GM10266 (cell line): ENCODE data around the gene SHFL.

Experiments
- DNase-seq: peaks from one replicate; pipeline ENCODE4 v3.0.0; 2012; ENCODE audit errors: extremely low spot score
- TF ChIP-seq, protein P1 (sequence below): IDR thresholded peaks from 2 replicates; pipeline ENCODE4 v1.5.1; 2012; ENCODE audit warnings: mild to moderate bottlenecking, low read depth; ENCODE audit not compliant: control insufficient read depth, insufficient read depth; ENCODE audit errors: missing control alignments

Gene SHFL

DNA sequence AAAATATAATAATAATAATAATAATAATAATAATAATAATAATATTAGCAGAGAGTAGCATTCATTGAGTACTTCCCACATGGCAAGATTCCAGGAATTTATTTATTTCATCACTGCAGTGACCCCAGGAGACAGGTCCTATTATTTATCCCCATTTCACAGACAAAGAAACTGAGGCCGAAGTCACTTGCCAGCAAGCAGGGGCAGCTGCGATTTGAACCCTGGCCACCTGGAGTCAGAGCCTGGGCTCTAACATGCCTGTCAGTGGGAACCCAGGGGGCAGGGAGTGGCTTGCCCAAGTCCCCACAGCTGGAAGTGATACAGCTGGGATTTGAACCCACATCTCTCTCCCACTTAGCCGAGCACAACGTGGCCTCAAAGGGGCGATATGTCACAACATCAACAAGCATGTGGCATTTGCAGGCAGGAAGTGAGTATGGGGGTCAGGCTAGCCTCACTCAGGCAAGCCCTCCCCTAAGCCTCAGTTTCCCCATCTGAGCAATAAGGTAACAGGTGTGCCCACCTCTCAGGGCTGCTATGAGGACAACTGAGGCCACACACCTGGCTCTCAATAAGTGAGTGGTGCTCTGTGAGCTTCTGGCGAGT is 2.9 kb downstream of the SHFL start:
- TF ChIP-seq, protein P1, sequence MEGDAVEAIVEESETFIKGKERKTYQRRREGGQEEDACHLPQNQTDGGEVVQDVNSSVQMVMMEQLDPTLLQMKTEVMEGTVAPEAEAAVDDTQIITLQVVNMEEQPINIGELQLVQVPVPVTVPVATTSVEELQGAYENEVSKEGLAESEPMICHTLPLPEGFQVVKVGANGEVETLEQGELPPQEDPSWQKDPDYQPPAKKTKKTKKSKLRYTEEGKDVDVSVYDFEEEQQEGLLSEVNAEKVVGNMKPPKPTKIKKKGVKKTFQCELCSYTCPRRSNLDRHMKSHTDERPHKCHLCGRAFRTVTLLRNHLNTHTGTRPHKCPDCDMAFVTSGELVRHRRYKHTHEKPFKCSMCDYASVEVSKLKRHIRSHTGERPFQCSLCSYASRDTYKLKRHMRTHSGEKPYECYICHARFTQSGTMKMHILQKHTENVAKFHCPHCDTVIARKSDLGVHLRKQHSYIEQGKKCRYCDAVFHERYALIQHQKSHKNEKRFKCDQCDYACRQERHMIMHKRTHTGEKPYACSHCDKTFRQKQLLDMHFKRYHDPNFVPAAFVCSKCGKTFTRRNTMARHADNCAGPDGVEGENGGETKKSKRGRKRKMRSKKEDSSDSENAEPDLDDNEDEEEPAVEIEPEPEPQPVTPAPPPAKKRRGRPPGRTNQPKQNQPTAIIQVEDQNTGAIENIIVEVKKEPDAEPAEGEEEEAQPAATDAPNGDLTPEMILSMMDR = no peak
- no peak for DNase-seq

DNA sequence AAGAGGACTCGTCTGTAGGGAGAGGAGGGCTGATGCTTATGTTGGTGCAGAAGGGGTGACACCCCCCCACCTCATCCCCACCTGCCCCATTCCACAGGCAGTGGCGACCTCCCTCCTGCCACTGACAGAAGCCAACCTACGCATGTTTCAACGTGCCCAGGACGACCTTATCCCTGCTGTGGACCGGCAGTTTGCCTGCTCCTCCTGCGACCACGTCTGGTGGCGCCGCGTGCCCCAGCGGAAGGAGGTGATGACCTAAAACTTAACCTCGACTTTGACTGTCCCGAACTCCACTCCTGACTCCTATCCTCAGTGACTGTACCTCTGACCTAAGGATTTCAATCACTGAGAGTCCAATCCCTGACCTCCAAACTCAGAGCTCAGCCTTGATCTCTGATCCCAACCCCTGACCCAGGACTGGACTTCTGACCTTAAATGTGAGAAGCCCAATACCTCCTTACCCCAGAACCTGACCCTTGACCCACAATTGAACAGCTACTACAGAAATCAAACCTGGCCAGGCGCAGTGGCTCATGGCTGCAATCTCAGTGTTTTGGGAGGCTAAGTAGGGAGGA is 3.8 kb downstream of the SHFL start:
- no peak for DNase-seq
- TF ChIP-seq, protein P1 = no peak

DNA sequence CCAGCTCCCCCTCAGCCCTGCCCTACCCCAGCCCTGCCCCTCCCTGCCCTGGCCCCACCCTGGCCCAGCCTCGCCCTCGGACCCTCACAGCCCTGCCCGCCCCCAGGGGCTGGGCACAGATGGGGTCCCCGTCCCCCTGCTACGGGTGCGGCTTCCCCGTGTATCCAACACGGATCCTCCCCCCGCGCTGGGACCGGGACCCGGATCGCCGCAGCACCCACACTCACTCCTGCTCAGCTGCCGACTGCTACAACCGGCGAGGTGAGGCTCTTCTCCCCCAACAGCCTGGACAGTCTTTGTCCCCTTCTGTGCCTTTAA is 5.2 kb downstream of the SHFL start:
- TF ChIP-seq, protein P1 = no peak
- DNase-seq = no peak

DNA sequence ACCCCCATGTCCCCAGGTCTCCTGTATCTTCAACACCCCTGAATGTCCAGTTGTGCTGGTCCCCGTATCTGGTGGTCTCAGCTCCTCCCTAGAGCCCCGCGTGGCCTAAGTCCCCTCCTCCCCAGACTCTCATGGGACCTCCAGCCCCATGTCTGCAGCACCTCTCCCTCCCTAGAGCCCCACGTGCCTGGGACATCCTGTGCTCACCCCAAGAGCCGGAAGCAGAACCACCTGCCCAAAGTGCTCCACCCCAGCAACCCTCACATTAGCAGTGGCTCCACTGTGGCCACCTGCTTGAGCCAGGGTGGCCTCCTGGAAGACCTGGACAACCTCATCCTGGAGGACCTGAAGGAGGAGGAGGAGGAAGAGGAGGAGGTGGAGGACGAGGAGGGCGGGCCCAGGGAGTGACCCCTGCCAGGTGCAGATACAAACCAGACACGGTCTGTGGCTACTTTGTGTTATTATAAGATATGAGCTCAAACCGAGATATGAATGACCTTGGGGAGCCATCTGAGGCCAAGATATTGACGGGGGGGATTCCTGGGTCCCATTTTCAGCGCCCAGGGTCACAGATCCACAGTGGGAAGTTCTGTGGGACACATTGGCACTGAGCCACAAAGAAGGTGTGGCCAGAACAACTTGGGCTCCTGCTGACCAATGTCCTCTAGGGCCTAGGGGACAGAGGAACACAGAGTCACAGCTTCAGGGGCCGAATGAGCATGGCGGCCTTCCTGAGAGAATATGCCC is 6.0 kb downstream of the SHFL start:
- no peak for DNase-seq
- TF ChIP-seq, protein P1 = no peak

DNA sequence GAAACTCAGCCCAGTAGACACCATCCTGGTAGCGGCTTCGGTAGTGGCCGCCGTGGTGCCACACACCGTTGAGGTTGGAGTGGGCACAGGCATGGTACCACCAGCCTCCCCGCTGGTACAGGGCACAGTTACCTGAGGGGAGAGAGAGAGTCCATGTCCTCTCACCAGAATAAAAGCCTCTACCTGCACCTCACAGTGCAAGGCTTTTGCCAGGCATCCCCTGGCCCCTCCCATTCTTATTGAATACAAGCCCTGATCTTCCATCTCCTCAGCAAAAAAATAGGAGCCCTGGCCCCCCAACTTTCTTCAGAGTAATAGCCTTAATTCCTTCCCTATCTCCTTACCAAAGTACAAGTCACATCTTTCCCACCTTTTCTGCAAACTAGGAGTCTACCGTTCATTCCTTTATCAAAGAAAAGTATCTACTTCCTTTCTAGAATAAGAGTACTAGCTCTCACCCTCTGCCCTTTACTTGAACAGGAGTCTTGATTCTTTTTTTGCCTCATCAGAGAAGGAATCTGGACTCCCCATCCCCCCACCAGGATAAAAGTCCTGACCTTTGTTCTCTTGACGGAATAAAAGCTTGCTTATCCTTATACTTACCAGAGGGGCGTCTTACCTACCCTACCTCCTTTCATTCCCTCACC is 6.7 kb downstream of the SHFL start:
- TF ChIP-seq, protein P1 = no peak
- no peak for DNase-seq

DNA sequence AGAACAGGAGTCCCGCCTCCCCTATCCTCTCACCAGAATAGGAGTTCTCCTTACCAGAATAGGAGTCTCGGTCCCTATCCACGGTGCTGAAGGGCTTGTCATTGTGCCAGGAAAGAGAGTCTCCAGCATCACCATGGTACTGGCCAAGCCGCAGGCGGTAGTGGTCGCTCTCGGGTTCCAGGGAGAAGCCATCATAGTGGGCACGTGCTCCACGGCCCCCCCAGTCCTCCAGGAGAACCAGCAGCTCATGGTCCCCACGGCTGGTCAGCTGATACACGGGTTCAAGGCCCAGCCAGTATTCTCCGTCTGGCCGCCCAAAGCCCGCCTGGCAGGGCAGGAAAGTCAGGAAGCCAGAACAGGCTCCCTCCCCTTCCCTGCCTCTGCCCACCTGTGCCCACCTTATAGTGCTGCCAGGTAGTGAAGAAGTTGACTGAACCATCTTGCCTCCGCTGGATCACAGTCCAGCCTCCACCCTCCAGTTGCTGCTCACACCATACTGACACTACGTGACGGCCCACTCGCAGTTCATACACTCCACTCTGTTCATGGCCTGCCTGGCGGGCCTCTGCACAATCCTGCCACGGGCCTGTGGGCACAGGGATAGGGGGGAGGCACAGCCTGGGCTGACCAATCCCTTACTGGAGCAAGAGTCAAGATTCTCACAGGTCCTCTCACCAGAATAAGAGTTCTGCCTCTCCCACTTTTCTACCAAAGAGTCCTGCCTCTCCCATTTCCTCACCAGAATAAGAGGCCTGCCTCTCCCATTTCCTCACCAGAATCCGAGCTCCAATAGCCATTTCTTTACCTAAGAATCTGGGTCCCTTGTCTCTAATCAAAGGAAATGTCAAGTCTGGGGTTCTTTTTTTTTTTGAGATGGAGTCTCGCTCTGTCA is 7.4 kb downstream of the SHFL start:
- no peak for DNase-seq
- TF ChIP-seq, protein P1 = no peak

DNA sequence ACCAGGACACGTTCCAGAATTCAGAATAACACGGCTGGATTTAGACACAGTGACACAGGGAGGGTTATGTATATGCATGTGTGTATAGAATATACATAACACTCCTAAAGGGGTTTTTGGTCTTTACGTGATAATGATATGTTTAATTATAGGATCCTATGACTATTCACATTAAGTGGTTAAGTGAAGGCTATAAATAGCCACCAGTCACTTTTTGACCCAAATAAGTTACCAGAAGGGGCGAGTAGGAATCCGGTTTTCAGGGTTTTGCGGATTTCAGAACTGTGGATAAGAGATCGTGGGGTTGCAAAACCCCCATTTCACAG is 9.5 kb downstream of the SHFL start:
- DNase-seq = no peak

More for the DNA sequence above, 9.5 kb downstream of the SHFL start:
- TF ChIP-seq, protein P1 = no peak
